OCI-LY1 (cell line): Measurements from ENCODE around the gene PRKCE.

Experiments used
- CTCF ChIP-seq: fragments of 200-600 bp; sonication (generic), shearing (Covaris generic); IDR thresholded peaks from 2 replicates; pipeline ENCODE4 v1.5.1; 2017; ENCODE audit warnings: mild to moderate bottlenecking, antibody characterized with exemption, low read length, moderate library complexity, mixed read lengths
- EZH2 ChIP-seq: fragments of 200-600 bp; sonication (generic), shearing (Covaris generic); IDR thresholded peaks from 2 replicates; pipeline ENCODE4 v1.8.0; 2017; ENCODE audit warnings: borderline replicate concordance, mixed run types, mild to moderate bottlenecking, antibody characterized with exemption, low read length, moderate library complexity, mixed read lengths

GRCh38 chr2:46157072-46157965 lies 505.8 kb downstream of the PRKCE start:
- TF ChIP-seq CTCF (no peak), EZH2 (no peak)
